ENCODE measurements around the gene ZNF366.

ZNF366 gene

GRCh38 chr5:72464071-72464470 lies 43.1 kb downstream of the ZNF366 start:
- DNase-seq, result no peak

- no peak for DNase-seq
Observed at GRCh38 chr5:72463449-72464052, 43.7 kb downstream of the ZNF366 start.

GRCh38 chr5:72460413-72460812 lies 46.8 kb downstream of the ZNF366 start:
- DNase-seq, result no peak

DNA sequence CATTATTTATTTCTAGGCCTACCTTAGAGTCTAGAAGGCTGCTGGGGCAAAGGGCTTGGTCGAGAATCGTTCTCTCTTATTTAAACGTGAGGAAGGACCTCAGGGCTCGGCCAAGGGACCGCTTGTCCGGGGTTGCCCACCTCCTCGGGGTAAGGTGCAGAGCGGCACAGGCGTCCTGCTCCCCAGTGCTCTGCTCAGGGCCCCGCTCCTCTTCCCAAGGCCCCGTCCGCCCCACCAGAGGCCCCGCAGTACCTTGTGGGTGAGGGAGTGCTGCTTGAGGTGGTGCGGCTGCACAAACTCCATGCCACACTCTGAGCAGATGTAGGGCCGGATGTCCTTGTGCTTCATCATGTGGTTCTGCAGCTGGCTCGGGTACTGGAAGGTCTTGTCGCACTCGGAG lies 47.3 kb downstream of the ZNF366 start:
- DNase-seq, result no peak

DNA sequence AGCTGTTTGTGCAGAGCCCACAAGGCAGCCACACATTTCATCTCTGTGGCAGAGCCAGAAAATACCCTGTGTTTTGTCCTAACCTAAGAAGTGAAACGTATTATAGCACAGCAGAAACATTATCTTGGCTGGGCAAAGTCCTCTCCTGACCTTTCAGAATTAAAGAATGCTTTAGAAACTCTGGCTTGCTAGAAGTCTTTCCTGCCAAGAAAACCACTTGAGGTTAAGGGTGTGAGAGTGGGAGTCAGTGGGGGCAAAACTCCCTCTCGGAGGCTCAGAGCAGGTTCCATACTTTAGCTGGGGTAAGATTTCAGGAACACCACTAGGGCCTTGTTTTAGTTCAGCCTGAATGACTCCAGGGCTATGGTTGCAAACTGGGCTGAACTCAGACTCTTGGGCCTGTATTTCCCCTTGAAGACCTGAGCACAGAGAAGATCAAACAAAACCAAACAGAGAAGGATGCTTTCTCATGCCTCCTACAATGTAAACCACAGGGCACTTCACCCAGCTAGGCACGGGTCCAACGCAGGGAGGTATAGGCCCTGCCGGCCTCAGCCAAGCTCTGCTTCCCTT lies 48.0 kb downstream of the ZNF366 start:
- DNase-seq, result no peak

- DNase-seq, result no peak
Observed at GRCh38 chr5:72458407-72458806, 48.8 kb downstream of the ZNF366 start.

DNA sequence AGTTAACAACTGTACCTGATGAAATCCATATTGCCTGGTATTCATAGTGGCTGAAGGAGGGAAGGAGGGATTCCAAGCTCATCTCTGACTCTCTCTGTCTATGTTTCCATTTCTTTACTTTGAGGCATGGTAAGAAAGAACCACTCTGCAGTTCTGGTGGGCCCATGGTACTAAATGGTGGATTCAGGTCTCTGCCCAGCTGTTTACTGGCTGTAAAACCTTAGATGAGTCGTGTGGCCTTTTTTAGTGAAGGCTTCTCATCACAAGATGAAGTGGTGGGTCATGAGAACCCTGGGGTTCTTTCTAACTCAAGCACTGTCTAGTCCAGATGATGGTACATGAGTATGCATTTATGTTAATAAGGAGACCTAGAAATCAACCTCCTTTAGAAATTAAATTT lies 49.7 kb downstream of the ZNF366 start:
- DNase-seq, result no peak

DNA sequence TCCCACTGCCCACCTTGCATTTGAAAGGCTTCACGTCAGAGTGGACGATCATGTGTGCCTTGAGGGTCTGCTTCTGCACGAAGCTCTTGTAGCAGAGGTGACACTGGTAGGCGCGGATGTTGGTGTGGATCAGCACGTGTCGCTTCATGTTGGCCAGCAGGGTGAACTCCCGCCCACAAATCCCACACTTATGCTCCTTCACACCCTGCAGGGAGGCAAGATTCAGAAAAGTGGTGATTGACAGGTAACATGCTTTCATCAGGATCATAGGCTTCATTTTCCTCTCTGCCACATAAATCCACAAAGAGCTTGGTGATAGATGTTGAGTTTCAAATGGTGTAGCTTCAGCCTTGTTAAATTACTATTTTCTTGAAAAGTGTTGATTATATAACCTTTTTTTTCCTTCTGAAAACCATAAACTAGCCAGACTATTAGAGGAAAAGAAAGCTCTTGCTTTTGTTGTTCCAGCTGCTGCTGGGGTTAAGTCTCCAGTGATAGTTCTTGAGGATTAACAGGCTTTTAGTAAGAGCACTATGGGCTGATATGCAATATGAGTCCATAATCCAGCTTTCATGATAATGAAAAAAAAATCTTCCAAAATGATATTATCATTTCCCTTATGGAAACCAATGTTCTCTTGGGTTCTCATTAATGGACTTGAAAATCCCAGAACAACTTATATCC lies 50.7 kb downstream of the ZNF366 start:
- no peak for DNase-seq

DNA sequence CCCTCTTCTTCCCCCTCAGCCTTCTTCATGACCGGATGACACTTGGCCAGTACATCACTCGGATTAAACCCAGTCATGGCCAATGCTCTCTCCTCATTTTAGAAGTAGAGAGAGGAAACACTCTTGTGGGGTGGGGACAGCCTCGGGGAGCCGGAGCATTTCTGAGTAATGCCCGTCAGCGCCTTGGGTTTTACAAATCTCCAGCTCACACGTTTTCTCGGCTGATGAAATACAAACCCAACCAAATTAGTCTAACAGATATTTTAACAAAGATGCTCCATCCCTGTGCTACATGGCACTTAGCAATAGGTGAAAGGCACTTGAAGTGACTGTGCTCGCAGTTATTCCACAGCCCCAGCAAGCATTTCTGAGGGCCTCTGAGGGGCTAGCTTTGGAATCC lies 51.7 kb downstream of the ZNF366 start:
- no peak for DNase-seq

- DNase-seq, result no peak
Observed at GRCh38 chr5:72454996-72455395, 52.2 kb downstream of the ZNF366 start.

DNA sequence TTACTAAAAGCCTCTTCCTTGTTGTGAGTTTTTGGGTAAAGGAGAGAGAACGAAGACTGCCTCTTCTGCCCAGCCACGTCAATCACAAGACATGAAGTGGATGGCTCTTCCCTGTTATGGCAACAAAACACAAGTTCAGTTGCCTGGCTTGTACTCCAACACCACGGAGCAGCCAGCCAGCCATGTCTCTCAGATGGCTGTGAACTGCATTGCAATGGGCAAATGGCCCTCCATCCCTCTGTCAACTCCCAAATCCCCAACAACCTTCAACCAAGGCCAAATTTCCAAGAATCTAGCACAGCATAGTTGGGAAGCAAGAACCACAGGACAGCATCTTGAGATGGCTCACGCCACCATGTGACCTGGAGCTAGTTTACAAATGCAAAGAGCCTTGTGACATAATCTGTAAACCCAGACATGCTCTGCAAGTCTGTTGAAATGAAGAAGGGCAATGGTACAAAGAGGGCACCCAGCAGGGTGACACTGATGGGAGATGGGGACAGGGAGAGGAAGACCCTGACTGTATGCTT lies 53.9 kb downstream of the ZNF366 start:
- DNase-seq, result no peak

DNA sequence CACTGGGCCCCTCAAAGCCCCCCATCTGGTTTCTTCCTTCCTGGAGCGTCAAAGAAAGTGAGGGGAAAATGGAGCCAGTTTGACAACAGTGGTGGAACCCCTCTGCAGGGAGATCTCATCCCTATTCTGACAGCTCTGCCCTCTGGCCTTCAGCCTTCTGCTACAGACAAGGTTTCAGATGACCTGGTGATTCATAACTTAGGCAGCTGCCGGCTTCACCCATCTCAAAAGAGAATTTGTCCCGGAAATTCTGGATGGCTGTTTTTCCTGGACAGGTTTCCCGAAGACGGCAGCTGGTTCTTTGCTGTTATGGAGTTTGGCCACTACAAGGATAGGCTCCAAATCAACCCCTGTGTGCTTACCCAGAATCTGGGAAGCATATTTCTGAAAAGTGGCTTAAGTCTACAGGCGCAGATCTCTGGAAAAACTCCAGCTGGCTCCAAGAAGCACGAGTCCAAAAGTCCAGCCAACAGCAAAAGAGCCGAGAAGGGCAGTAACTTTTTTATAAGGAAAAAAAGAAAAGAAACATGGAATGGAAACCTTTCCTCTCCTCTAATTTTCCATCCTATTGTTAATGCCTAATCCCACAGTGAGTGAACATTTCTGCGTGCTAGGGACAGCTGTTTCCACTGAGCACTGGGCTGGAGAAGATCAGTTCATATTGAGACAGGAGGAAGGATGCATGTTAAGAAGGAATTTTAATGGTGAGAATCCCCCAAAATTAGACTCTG lies 54.5 kb downstream of the ZNF366 start:
- DNase-seq, result no peak

DNA sequence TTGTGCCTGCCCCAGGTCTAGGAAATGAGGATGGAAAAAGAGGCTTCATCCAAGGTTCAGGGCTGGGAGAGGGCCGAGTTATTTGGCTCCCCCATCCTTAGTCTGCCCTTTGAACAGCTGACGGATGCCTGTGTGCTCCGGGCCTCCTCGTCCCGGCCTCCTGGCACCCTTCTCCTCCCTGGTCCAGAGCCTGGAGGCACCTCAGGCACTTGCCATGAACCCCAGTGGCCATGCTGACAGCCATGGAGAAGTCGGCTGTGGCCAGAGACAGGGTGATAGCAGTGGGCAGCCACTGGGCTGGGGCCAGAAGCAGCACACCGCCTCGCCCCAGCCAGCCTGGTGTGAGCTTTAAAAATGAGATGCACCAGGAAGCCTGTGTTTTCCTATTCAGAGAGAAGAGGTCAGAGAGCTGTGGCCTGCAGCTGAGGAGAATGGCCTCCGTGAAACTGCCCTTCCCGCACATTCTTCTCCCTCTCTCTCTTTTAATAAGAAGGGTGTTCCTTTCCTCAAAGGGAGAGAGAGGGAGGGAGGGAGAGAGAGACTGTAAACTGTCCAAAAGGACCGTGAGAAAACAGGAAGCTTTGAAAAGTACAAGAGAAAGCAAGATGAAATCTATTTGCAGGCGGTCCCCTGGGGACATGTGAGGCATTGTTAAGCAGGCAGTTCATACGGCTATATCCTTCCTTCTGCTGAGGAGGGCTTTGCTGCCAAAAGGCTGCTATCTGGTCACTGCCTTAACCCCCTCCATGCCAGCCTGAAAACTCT lies 55.3 kb downstream of the ZNF366 start:
- peak in 1 of 3 experiments; percentile 19 for DNase-seq

- no peak for DNase-seq
Observed at GRCh38 chr5:72448368-72448767, 58.8 kb downstream of the ZNF366 start.

- no peak for DNase-seq
Observed at GRCh38 chr5:72447751-72448150, 59.5 kb downstream of the ZNF366 start.

DNA sequence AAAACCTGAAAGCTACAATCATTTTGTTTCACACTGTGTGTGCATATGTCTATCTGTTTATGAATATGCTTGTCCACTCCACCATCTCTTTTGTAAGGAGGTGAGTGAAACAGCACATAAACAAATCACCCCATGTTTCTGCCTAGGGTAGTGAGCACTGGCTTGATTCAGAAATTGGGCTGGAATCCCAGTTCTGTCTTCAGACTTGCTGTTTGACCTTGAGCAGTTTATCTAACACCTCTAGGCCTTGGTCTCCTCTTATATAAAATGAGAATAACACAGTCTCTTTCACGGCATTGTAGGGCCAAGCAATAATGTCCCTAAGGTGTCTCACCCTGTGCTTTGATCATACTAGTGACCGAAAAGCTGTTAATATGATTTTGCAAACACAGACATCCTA lies 61.2 kb downstream of the ZNF366 start:
- DNase-seq, result no peak

DNA sequence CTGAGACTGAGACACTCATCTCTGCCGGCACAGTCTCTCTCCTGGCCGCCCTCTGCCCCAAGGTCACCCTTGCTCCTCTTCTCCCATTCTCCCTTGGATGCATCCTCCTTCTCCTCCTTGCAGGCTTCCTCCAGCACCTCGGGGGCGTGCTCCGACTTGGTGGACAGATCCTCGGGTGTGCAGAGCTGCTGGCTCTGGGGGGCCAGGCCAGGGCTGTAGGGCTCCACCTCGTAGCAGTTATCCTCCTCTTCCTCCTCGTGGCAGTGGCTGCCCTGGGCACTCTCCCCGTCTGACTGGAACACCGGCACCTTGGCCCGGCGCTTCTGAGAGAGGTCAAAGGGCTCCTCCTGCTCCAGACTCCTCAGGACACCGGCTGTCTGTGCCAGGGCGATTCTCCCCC lies 63.3 kb downstream of the ZNF366 start:
- DNase-seq, result no peak

GRCh38 chr5:72441862-72442540 lies 65.2 kb downstream of the ZNF366 start:
- no peak for DNase-seq

DNA sequence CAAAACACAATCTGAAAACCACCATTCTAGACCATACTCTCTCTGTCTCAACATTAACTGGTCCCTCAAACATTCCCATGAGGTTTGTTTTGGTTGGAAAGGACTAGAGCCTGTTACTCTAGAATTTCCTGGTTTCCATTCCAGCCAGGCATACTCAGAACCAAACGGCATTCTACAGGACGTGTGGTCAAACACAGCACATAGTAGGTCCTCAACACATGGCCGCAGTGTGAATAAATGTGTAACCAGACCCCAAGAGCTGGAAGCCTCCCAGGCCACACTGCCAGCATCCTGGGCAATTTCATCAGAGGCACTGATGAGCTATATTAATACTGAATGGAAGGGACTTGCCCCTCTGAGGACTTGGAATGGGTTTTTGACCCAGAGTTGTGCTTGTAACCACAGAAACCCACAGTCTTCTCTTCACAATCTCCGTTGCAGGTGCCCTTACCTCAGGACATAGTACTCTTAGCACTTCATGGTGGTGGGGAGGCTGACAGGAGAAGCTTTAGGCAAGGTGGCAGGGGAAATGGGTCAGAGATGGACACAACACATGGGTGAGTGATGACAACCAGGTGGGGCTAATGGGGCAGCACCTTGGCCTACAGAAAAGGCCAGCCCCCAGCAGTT lies 66.0 kb downstream of the ZNF366 start:
- no peak for DNase-seq

DNA sequence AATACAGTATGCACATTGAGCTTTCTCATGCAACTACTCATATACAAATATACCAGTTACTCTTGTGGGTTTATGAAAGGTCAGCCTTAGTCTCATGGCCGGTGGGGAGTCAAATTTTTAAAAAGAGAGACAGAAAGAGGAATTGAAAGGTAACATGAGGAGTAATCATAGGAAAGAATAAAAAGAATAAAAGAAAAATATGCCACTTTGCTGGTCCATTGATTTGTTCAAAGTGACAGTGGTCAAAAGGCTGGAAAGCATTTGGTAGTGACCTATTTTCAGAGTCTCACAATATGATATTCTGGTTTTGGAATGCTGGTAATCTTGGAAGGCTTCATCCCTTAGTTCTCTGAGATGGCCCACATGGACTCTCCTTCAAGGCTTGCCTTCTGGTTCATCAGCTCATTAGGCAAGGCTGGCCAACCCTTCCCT lies 67.0 kb downstream of the ZNF366 start:
- no peak for DNase-seq

GRCh38 chr5:72439192-72439591 lies 68.0 kb downstream of the ZNF366 start:
- no peak for DNase-seq

DNA sequence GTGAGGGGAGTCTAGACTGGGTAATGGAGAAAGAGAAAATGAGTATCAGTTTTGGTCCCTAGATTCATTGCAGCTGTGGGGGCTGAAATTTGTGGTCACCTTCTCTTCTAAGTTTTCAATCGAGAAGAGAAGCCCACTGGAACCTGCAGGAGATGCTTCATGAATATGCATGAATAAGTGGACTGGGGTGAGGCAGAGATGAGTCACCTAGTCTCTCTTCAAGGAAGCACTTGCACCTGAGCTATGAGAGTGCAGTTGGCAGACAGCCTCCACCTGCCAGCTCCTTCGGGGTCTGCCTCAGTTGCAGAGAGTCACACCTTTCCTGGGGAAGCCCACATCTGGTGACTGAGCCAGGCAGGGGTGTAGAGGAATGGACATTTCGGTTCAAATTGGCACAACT lies 69.1 kb downstream of the ZNF366 start:
- DNase-seq, result no peak
